Measurements from ENCODE around the gene STRIT1.
"Not testable (repeated sequence)": the region's sequence is repeated elsewhere in the genome, so short reads cannot be mapped to it uniquely, and the experiment has no call there.

- not testable (repeated sequence) for TF ChIP-seq CTCF (conservative IDR thresholded peaks at IDR 0.05; ENCODE audit: low read depth, low read length); EZH2phosphoT487 (IDR thresholded peaks at IDR 0.05; ENCODE audit: borderline replicate concordance, low read length)
These were observed 30.6 kb downstream of the STRIT1 start for GRCh38 chr3:155262855-155263254.
